ENCODE measurements around the gene PKNOX1. TPM values are rescaled to one million over a fixed set of nuclear protein-coding genes. Genes with fewer than 3 reads are reported as not detected.
"Not testable (repeated sequence)": the region's sequence is repeated elsewhere in the genome, so short reads cannot be mapped to it uniquely, and the experiment has no call there.

PKNOX1 gene
- total RNA-seq, 1 experiment from 2014 or later: 43.4 TPM

- no peaks in the 10 kb centered on the region for H3K79me2 ChIP-seq (ENCODE audit: insufficient read depth, low read length)
- no peak for DNase-seq
- H3K4me1 ChIP-seq (ENCODE audit: insufficient read depth, low read length): no peaks in the 10 kb centered on the region
- no peaks in the 10 kb centered on the region for H3K23me2 ChIP-seq (ENCODE audit: insufficient read length, low read depth, low read length, poor library complexity, severe bottlenecking)
- no peak overlapping the region for H2BK12ac ChIP-seq (ENCODE audit: insufficient read length, low read depth, low read length)
- no peak overlapping the region for H2BK5ac ChIP-seq (ENCODE audit: insufficient read length, low read length)
- Mint-ChIP-seq H3K27me3 (ENCODE audit: low read depth) (no peaks in the 10 kb centered on the region), H3K36me3 (ENCODE audit: insufficient read depth in 1 of 3, low read depth in 3 of 3) (peaks cover 9 to 36% (median 26%) of the 10 kb centered on the region in 3 experiments; a peak in 6 of 7 replicates), H3K9me3 (no peaks in the 10 kb centered on the region), H3K27ac (no peak overlapping the region), H3K4me3 (no peak overlapping the region), H3K4me1 (no peaks in the 10 kb centered on the region)
- no peak overlapping the region for H2BK20ac ChIP-seq (ENCODE audit: low read depth, low read length, poor library complexity, severe bottlenecking)
- no peaks in the 10 kb centered on the region for H3K79me1 ChIP-seq (ENCODE audit: insufficient read depth, low read depth, low read length, poor library complexity, severe bottlenecking)
- TF ChIP-seq, protein P1, sequence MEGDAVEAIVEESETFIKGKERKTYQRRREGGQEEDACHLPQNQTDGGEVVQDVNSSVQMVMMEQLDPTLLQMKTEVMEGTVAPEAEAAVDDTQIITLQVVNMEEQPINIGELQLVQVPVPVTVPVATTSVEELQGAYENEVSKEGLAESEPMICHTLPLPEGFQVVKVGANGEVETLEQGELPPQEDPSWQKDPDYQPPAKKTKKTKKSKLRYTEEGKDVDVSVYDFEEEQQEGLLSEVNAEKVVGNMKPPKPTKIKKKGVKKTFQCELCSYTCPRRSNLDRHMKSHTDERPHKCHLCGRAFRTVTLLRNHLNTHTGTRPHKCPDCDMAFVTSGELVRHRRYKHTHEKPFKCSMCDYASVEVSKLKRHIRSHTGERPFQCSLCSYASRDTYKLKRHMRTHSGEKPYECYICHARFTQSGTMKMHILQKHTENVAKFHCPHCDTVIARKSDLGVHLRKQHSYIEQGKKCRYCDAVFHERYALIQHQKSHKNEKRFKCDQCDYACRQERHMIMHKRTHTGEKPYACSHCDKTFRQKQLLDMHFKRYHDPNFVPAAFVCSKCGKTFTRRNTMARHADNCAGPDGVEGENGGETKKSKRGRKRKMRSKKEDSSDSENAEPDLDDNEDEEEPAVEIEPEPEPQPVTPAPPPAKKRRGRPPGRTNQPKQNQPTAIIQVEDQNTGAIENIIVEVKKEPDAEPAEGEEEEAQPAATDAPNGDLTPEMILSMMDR (conservative IDR thresholded peaks at IDR 0.05): no peak
- no CpG with 5 or more reads among the region's 5 CpGs for WGBS (ENCODE audit: extremely low coverage, insufficient read length, low lambda C conversion rate)
- H4K8ac ChIP-seq (replicated peaks; ENCODE audit: insufficient read length, low read depth, low read length): no peak overlapping the region
- no peak overlapping the region for H3T11ph ChIP-seq (ENCODE audit: low read length)
- no peak overlapping the region for H3K14ac ChIP-seq (ENCODE audit: insufficient read depth, low read length)
- no peak overlapping the region for H3K9ac ChIP-seq (ENCODE audit: extremely low read depth, insufficient read length, low read length)
- no peak overlapping the region for H3K4me2 ChIP-seq (ENCODE audit: insufficient read depth, insufficient read length, low read length)
- H3K27me3 ChIP-seq (ENCODE audit: insufficient read depth, low read length): no peaks in the 10 kb centered on the region
- no peak overlapping the region for H2BK15ac ChIP-seq (ENCODE audit: low read depth, low read length)
- no peaks in the 10 kb centered on the region for H3K9me3 ChIP-seq (ENCODE audit: control insufficient read depth, low read depth, low read length)
- no peak overlapping the region for H2BK120ac ChIP-seq (ENCODE audit: low read depth, low read length, poor library complexity, severe bottlenecking)
- H3K56ac ChIP-seq (ENCODE audit: insufficient read length, low read depth, low read length): no peak overlapping the region
- H3K27ac ChIP-seq (ENCODE audit: insufficient read length, low read depth, low read length): no peak overlapping the region
- no peak overlapping the region for H2AFZ ChIP-seq (ENCODE audit: low read length)
- no peaks in the 10 kb centered on the region for H4K20me1 ChIP-seq (ENCODE audit: control insufficient read depth, insufficient read depth, insufficient read length)
- H3K18ac ChIP-seq (ENCODE audit: insufficient read length, low read depth, low read length): no peak overlapping the region
- no peak overlapping the region for H4K5ac ChIP-seq (ENCODE audit: insufficient read length, low read depth, low read length)
- H4K91ac ChIP-seq (ENCODE audit: insufficient read length, low read depth, low read length): no peak overlapping the region
- no peak overlapping the region for H3K4ac ChIP-seq (ENCODE audit: low read depth, low read length)
- H3K23ac ChIP-seq (ENCODE audit: insufficient read length, low read depth, low read length): no peak overlapping the region
- H2AK5ac ChIP-seq (ENCODE audit: insufficient read length, low read length): no peak overlapping the region
These were observed 60.5 kb downstream of the PKNOX1 start for GRCh38 chr21:43034826-43035225.

DNA sequence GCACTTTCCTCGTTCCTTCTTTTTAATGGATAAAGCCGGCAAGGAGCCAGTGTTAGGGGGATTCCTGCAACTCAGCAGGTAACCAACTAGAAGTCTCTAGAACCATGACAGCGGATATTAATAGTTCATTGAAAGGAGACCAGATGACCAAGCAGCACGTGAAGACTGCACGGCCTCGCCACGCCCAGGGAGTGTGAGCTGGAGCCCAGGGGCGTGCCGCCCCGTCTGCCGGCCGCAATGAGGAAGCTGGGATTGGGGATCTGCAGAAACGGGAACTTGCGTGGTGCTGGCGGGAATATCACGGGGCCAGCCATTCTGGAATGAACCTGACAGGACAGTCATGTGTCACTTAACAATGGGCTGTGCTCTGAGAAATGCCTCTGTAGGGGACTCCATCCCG lies 62.5 kb downstream of the PKNOX1 start:
- not testable (repeated sequence) for H3K4ac ChIP-seq (ENCODE audit: low read depth, low read length); H3K27me3 ChIP-seq (ENCODE audit: insufficient read depth, low read length); H3K4me3 Mint-ChIP-seq; H2AFZ ChIP-seq (ENCODE audit: low read length); H4K91ac ChIP-seq (ENCODE audit: insufficient read length, low read depth, low read length); H2AK5ac ChIP-seq (ENCODE audit: insufficient read length, low read length); H4K20me1 ChIP-seq (ENCODE audit: control insufficient read depth, insufficient read depth, insufficient read length); H3K18ac ChIP-seq (ENCODE audit: insufficient read length, low read depth, low read length); H3K9me3 ChIP-seq (ENCODE audit: control insufficient read depth, low read depth, low read length); H3K27me3 Mint-ChIP-seq (ENCODE audit: low read depth); H4K8ac ChIP-seq (replicated peaks; ENCODE audit: insufficient read length, low read depth, low read length); H3K4me1 Mint-ChIP-seq; H2BK5ac ChIP-seq (ENCODE audit: insufficient read length, low read length); H2BK15ac ChIP-seq (ENCODE audit: low read depth, low read length); H3K79me1 ChIP-seq (ENCODE audit: insufficient read depth, low read depth, low read length, poor library complexity, severe bottlenecking); DNase-seq; H2BK120ac ChIP-seq (ENCODE audit: low read depth, low read length, poor library complexity, severe bottlenecking); H3K4me2 ChIP-seq (ENCODE audit: insufficient read depth, insufficient read length, low read length); H4K5ac ChIP-seq (ENCODE audit: insufficient read length, low read depth, low read length); H3K23me2 ChIP-seq (ENCODE audit: insufficient read length, low read depth, low read length, poor library complexity, severe bottlenecking); H3K23ac ChIP-seq (ENCODE audit: insufficient read length, low read depth, low read length); H3K27ac ChIP-seq (ENCODE audit: insufficient read length, low read depth, low read length); H2BK12ac ChIP-seq (ENCODE audit: insufficient read length, low read depth, low read length); H3K9me3 Mint-ChIP-seq; H3K56ac ChIP-seq (ENCODE audit: insufficient read length, low read depth, low read length); H3K79me2 ChIP-seq (ENCODE audit: insufficient read depth, low read length); H3K9ac ChIP-seq (ENCODE audit: extremely low read depth, insufficient read length, low read length); H2BK20ac ChIP-seq (ENCODE audit: low read depth, low read length, poor library complexity, severe bottlenecking); H3K14ac ChIP-seq (ENCODE audit: insufficient read depth, low read length); H3K27ac Mint-ChIP-seq; H3T11ph ChIP-seq (ENCODE audit: low read length); H3K4me1 ChIP-seq (ENCODE audit: insufficient read depth, low read length)
- no CpG with 5 or more reads among the region's 17 CpGs for WGBS (ENCODE audit: extremely low coverage, insufficient read length, low lambda C conversion rate)
- peaks cover 4 to 16% (median 11%) of the 10 kb centered on the region in 3 experiments; a peak in 6 of 7 replicates for H3K36me3 Mint-ChIP-seq (ENCODE audit: insufficient read depth in 1 of 3, low read depth in 3 of 3)

Measured in H9 (cell line).